Caco-2 (cell line): ENCODE data around the gene SNX5. TPM values are rescaled to one million over a fixed set of nuclear protein-coding genes. Genes with fewer than 3 reads are reported as not detected.

Experiments used
- BruUV-seq: library from RNA; stranded (reverse); fragments of 400-500 nt; replicated peaks from 2 replicates; lab custom pipeline; 2021; lab: Mats Ljungman, UMichigan
- CTCF ChIA-PET: fragments of 300-600 bp; sonication (Branson Sonifier 250); formaldehyde crosslinking; loops from one replicate; lab custom pipeline; 2022; ENCODE audit warnings: antibody characterized with exemption; lab: Charles Lee
- POLR2A ChIA-PET: fragments of 300-600 bp; sonication (Branson Sonifier 250); formaldehyde crosslinking; loops from one replicate; lab custom pipeline; 2022; ENCODE audit warnings: antibody characterized with exemption; lab: Charles Lee
- DNase-seq, 2 experiments: peaks; one replicate each; pipeline versions ENCODE4 v3.0.0 to v3.0.0-alpha.2; 2020 to 2022
- H3K27me3 ChIP-seq: replicated peaks from 2 replicates; pipeline ENCODE4 v1.6.0; 2011; ENCODE audit warnings: low read length; ENCODE audit not compliant: control insufficient read depth, insufficient read depth
- H3K36me3 ChIP-seq: 2 replicates; pipeline ENCODE4 v1.5.1; 2011; ENCODE audit warnings: low read length; ENCODE audit not compliant: control insufficient read depth, insufficient read depth
- H3K4me1 ChIP-seq: fragments of 250-450 bp; sonication (Bioruptor Pico); 2 replicates; pipeline ENCODE4 v1.5.1; 2020; ENCODE audit warnings: mild to moderate bottlenecking
- H3K4me3 ChIP-seq: 2 replicates; pipeline ENCODE4 v1.5.1; 2011; ENCODE audit warnings: low read depth, mild to moderate bottlenecking, control low read depth, low read length
- H3K9me3 ChIP-seq: fragments of 250-450 bp; sonication (Bioruptor Pico); 2 replicates; pipeline ENCODE4 v1.5.1; 2020; ENCODE audit warnings: mild to moderate bottlenecking, moderate library complexity
- H3K27ac Mint-ChIP-seq: one replicate; pipeline ENCODE4 v1.8.0; 2022; ENCODE audit warnings: mixed read lengths; ENCODE audit not compliant: unreplicated experiment
- H3K27me3 Mint-ChIP-seq: one replicate; pipeline ENCODE4 v1.8.0; 2022; ENCODE audit warnings: mixed read lengths; ENCODE audit not compliant: insufficient read depth, unreplicated experiment
- H3K36me3 Mint-ChIP-seq: one replicate; pipeline ENCODE4 v1.8.0; 2022; ENCODE audit warnings: mild to moderate bottlenecking, mixed read lengths; ENCODE audit not compliant: insufficient read depth, unreplicated experiment
- H3K4me1 Mint-ChIP-seq: one replicate; pipeline ENCODE4 v1.8.0; 2022; ENCODE audit warnings: low read depth, mixed read lengths; ENCODE audit not compliant: unreplicated experiment
- H3K4me3 Mint-ChIP-seq: one replicate; pipeline ENCODE4 v1.8.0; 2022; ENCODE audit warnings: mild to moderate bottlenecking, moderate library complexity, mixed read lengths; ENCODE audit not compliant: unreplicated experiment
- H3K9me3 Mint-ChIP-seq: one replicate; pipeline ENCODE4 v1.8.0; 2022; ENCODE audit warnings: mixed read lengths; ENCODE audit not compliant: unreplicated experiment
- intact Hi-C: fragments of 100-400 bp; cut with micrococcal nuclease; formaldehyde crosslinking; loops from one replicate; pipeline ENCODE4 v1.10.0; 2022; ENCODE audit not compliant: unreplicated experiment
- total RNA-seq: library from RNA; stranded (reverse); gene quantifications from 2 replicates; pipeline ENCODE4 v1.2.3, GENCODE V29; 2022
- TF ChIP-seq, protein P1 (sequence below), 2 experiments: fragments of 200-600 bp in 1 of 2; IDR thresholded peaks; 1 replicate in 1 of 2; 2 replicates in 1 of 2; pipeline versions ENCODE4 v1.5.1 to v1.8.0; 2011 to 2022; ENCODE audit warnings: antibody characterized with exemption in 1 of 2, control low read depth in 1 of 2, inconsistent platforms in 1 of 2, low read depth in 1 of 2, low read length in 1 of 2, mild to moderate bottlenecking in 1 of 2, moderate library complexity in 1 of 2; ENCODE audit not compliant: insufficient read depth in 1 of 2, severe bottlenecking in 1 of 2, unreplicated experiment in 1 of 2

SNX5 gene
- total RNA-seq, 1 experiment from 2014 or later = 299 TPM

- peaks cover 10% of the 10 kb centered on the region for H3K9me3 Mint-ChIP-seq
- H3K4me1 Mint-ChIP-seq = peaks cover 25% of the 10 kb centered on the region
- intact Hi-C loops = loop anchor here (10.0 kb wide), 1 partner anchor 398 kb away; the partner anchor contains the start of gene BFSP1
- BruUV-seq = no TSS peak
- Histone ChIP-seq H3K27me3 (no peaks in the 10 kb centered on the region), H3K36me3 (no peaks in the 10 kb centered on the region), H3K9me3 (peaks cover 12% of the 10 kb centered on the region; the same call in 1 of the 2 replicates), H3K4me3 (no peak overlapping the region), H3K4me1 (peaks cover 25% of the 10 kb centered on the region)
- peaks cover 23% of the 10 kb centered on the region for H3K36me3 Mint-ChIP-seq
- H3K27ac Mint-ChIP-seq = no peak overlapping the region
- no peak for DNase-seq
- TF ChIP-seq, protein P1, sequence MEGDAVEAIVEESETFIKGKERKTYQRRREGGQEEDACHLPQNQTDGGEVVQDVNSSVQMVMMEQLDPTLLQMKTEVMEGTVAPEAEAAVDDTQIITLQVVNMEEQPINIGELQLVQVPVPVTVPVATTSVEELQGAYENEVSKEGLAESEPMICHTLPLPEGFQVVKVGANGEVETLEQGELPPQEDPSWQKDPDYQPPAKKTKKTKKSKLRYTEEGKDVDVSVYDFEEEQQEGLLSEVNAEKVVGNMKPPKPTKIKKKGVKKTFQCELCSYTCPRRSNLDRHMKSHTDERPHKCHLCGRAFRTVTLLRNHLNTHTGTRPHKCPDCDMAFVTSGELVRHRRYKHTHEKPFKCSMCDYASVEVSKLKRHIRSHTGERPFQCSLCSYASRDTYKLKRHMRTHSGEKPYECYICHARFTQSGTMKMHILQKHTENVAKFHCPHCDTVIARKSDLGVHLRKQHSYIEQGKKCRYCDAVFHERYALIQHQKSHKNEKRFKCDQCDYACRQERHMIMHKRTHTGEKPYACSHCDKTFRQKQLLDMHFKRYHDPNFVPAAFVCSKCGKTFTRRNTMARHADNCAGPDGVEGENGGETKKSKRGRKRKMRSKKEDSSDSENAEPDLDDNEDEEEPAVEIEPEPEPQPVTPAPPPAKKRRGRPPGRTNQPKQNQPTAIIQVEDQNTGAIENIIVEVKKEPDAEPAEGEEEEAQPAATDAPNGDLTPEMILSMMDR (IDR thresholded peaks at IDR 0.05; ENCODE audit: insufficient read depth in 1 of 2, low read depth in 1 of 2, low read length in 1 of 2, severe bottlenecking in 1 of 2, unreplicated experiment in 1 of 2) = no peak
- CTCF ChIA-PET = no interaction called here
- no peak overlapping the region for H3K4me3 Mint-ChIP-seq
- POLR2A ChIA-PET = interaction anchor here (0.6 kb wide), 1 partner anchor 367 kb away, joined by 4 read pairs; no protein-coding TSS in a partner anchor
- H3K27me3 Mint-ChIP-seq = no peaks in the 10 kb centered on the region
Observed at GRCh38 chr20:17932396-17932795, 36.2 kb downstream of the SNX5 start.

DNA sequence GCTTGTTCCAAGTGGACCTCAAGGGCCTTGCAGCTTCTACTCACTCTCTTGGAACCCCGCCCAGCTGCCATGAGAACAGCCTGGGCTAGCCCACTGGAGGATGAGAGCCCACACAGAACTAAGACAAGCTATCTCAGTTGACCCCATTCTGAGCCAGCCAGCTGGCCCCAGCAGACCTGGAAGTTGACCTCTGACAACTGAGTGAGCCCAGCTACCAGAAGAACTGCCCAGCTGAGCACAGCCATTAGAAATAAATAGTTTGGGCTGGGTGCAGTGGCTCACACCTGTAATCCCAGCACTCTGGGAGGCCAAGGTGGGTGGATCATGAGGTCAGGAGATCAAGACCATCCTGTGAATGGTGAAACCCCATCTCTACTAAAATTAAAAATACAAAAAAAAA, 37.1 kb downstream of the SNX5 start:
- Mint-ChIP-seq H3K36me3 (peaks cover 20% of the 10 kb centered on the region), H3K9me3 (peaks cover 10% of the 10 kb centered on the region)
- no TSS peak for BruUV-seq

GRCh38 chr20:17928633-17929311, 39.8 kb downstream of the SNX5 start:
- H3K36me3 ChIP-seq = no peaks in the 10 kb centered on the region; the same call in 1 of the 2 replicates
- intact Hi-C loops = no loop called here
- TF ChIP-seq, protein P1 (IDR thresholded peaks at IDR 0.05; ENCODE audit: insufficient read depth in 1 of 2, low read depth in 1 of 2, low read length in 1 of 2, severe bottlenecking in 1 of 2, unreplicated experiment in 1 of 2) = no peak
- peak overlapping the region; percentile 45 for H3K4me3 Mint-ChIP-seq
- H3K36me3 Mint-ChIP-seq = peaks cover 19% of the 10 kb centered on the region
- H3K4me1 Mint-ChIP-seq = peaks cover 34% of the 10 kb centered on the region
- ChIA-PET POLR2A (interaction anchor here (1.5 kb wide), 1 partner anchor 246 kb away, joined by 8 read pairs; the partner anchor contains the start of gene RRBP1), CTCF (interaction anchor here (1.3 kb wide), 1 partner anchor 10 kb away, joined by 9 read pairs; no protein-coding TSS in a partner anchor)
- DNase-seq = peak; percentile 65 to 81
- BruUV-seq = no TSS peak
- H3K27me3 Mint-ChIP-seq = no peaks in the 10 kb centered on the region
- peak overlapping the region; percentile 81 for H3K27ac Mint-ChIP-seq
- peaks cover 47% of the 10 kb centered on the region for H3K4me1 ChIP-seq
- no peak overlapping the region for H3K4me3 ChIP-seq
- peaks cover 10% of the 10 kb centered on the region for H3K9me3 Mint-ChIP-seq
- H3K27me3 ChIP-seq = no peaks in the 10 kb centered on the region
- H3K9me3 ChIP-seq = peaks cover 12% of the 10 kb centered on the region; the same call in 1 of the 2 replicates

More for the DNA sequence above, 37.1 kb downstream of the SNX5 start:
- H3K4me1 Mint-ChIP-seq = peaks cover 34% of the 10 kb centered on the region
- intact Hi-C loops = loop anchor here (10.0 kb wide), 1 partner anchor 397 kb away; the partner anchor contains the start of gene BFSP1
- TF ChIP-seq, protein P1 (IDR thresholded peaks at IDR 0.05; ENCODE audit: insufficient read depth in 1 of 2, low read depth in 1 of 2, low read length in 1 of 2, severe bottlenecking in 1 of 2, unreplicated experiment in 1 of 2) = no peak
- no peaks in the 10 kb centered on the region for H3K27me3 Mint-ChIP-seq
- ChIA-PET CTCF (no interaction called here), POLR2A (no interaction called here)
- Histone ChIP-seq H3K9me3 (peaks cover 12% of the 10 kb centered on the region; the same call in 1 of the 2 replicates), H3K27me3 (no peaks in the 10 kb centered on the region), H3K4me3 (no peak overlapping the region), H3K36me3 (no peaks in the 10 kb centered on the region), H3K4me1 (peaks cover 32% of the 10 kb centered on the region)
- DNase-seq = no peak
- no peak overlapping the region for H3K4me3 Mint-ChIP-seq
- no peak overlapping the region for H3K27ac Mint-ChIP-seq
